OCI-LY7 (cell line): ENCODE results near the gene SUPT20H. TPM values are rescaled to one million over a fixed set of nuclear protein-coding genes. Genes with fewer than 3 reads are reported as not detected.

ENCODE experiments used
- BruUV-seq: library from RNA; stranded (reverse); fragments of 400-500 nt; replicated peaks from 2 replicates; lab custom pipeline; 2021; lab: Mats Ljungman, UMichigan
- CTCF ChIA-PET: fragments of 300-600 bp; sonication (Branson Sonifier 250); formaldehyde crosslinking; loops from one replicate; lab custom pipeline; 2022; ENCODE audit warnings: antibody characterized with exemption; ENCODE audit not compliant: unreplicated experiment; lab: Charles Lee
- POLR2A ChIA-PET: fragments of 300-600 bp; sonication (Branson Sonifier 250); formaldehyde crosslinking; loops from one replicate; lab custom pipeline; 2022; ENCODE audit warnings: antibody characterized with exemption; lab: Charles Lee
- DNase-seq: peaks from one replicate; pipeline ENCODE4 v3.0.0-alpha.2; 2015; ENCODE audit warnings: low spot score
- H2AFZ ChIP-seq: fragments of 200-600 bp; sonication (generic), shearing (Covaris generic); 2 replicates; pipeline ENCODE4 v1.6.1; 2014; ENCODE audit warnings: mild to moderate bottlenecking, antibody characterized with exemption, low read length, moderate library complexity
- H3K27ac ChIP-seq: fragments of 200-600 bp; sonication (generic); 2 replicates; pipeline ENCODE4 v1.5.1; 2014; ENCODE audit warnings: mixed run types, low read depth, mild to moderate bottlenecking, moderate library complexity, low read length, inconsistent platforms; ENCODE audit not compliant: poor library complexity, severe bottlenecking
- H3K36me3 ChIP-seq: fragments of 200-600 bp; sonication (generic); 2 replicates; pipeline ENCODE4 v1.6.1; 2014; ENCODE audit warnings: mild to moderate bottlenecking, antibody characterized with exemption, low read length, moderate library complexity, mixed read lengths; ENCODE audit not compliant: insufficient read depth
- H3K4me1 ChIP-seq: fragments of 200-600 bp; sonication (generic); 2 replicates; pipeline ENCODE4 v1.5.1; 2014; ENCODE audit warnings: mild to moderate bottlenecking, low read length; ENCODE audit not compliant: insufficient read depth, poor library complexity, severe bottlenecking
- H3K4me2 ChIP-seq: fragments of 200-600 bp; sonication (generic); 2 replicates; pipeline ENCODE4 v1.6.1; 2014; ENCODE audit warnings: mild to moderate bottlenecking, low read length
- H3K4me3 ChIP-seq: fragments of 200-600 bp; sonication (generic); 2 replicates; pipeline ENCODE4 v1.5.1; 2014; ENCODE audit warnings: mild to moderate bottlenecking, low read depth, low read length; ENCODE audit not compliant: poor library complexity, severe bottlenecking
- H3K79me2 ChIP-seq: fragments of 200-600 bp; sonication (generic); 2 replicates; pipeline ENCODE4 v1.6.1; 2016; ENCODE audit warnings: low read depth, mild to moderate bottlenecking, low read length, moderate library complexity, mixed read lengths; ENCODE audit not compliant: insufficient read depth
- H3K9me2 ChIP-seq: fragments of 200-600 bp; sonication (generic); 2 replicates; pipeline ENCODE4 v1.6.1; 2016; ENCODE audit warnings: mild to moderate bottlenecking, low read length, mixed read lengths; ENCODE audit not compliant: insufficient read depth
- H3K9me3 ChIP-seq: fragments of 200-600 bp; sonication (generic); 2 replicates; pipeline ENCODE4 v1.6.1; 2014; ENCODE audit warnings: mild to moderate bottlenecking, mixed run types, low read length, mixed read lengths
- H4K20me1 ChIP-seq: fragments of 200-600 bp; sonication (generic); 2 replicates; pipeline ENCODE4 v1.6.1; 2014; ENCODE audit warnings: mild to moderate bottlenecking, antibody characterized with exemption, low read length, moderate library complexity, mixed read lengths; ENCODE audit not compliant: insufficient read depth
- EZH2phosphoT487 ChIP-seq: fragments of 200-600 bp; sonication (generic); IDR thresholded peaks from 2 replicates; pipeline ENCODE4 v1.6.1; 2018; ENCODE audit warnings: low read depth, borderline replicate concordance, mild to moderate bottlenecking, mixed run types, antibody characterized with exemption, low read length, moderate library complexity, mixed read lengths
- intact Hi-C: fragments of 100-400 bp; cut with micrococcal nuclease; formaldehyde crosslinking; loops from one replicate; pipeline ENCODE4 v1.10.0; 2022; ENCODE audit not compliant: unreplicated experiment
- total RNA-seq, 2 experiments: library from RNA; depleted of rRNA in 1 of 2; stranded (reverse); fragments of >200 nt in 1 of 2; shearing (Covaris generic) in 1 of 2; gene quantifications; 2 replicates each; pipeline ENCODE4 v1.2.3, GENCODE V29; 2014 to 2022
- TF ChIP-seq, protein P1 (sequence below): fragments of 200-600 bp; sonication (generic); conservative IDR thresholded peaks from 2 replicates; pipeline ENCODE4 v1.5.1; 2014; ENCODE audit warnings: mild to moderate bottlenecking, antibody characterized with exemption, low read length, moderate library complexity, mixed read lengths

SUPT20H gene
- total RNA-seq, 2 experiments from 2014 or later = 53.0 to 88.3 TPM

DNA sequence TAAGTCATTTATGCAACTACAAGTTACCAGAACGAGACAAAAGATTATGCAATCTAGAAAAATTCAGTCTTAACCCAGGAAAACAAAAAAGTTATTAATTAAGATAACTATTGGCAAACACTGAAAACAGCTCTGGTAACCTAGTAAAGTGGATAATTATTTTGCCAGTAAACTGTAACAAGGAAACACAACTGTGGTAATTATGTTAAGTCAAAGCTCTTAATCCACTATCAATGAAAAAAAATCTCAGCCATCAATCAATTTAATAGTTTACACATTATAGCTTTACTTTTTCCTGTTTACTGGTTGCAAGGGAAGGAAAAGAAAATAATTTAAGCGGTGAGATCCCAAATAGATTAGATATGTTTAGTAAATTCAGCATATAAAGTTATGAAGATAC lies 47.7 kb downstream of the SUPT20H start:
- H3K9me2 ChIP-seq = no peaks in the 10 kb centered on the region
- no peaks in the 10 kb centered on the region for H3K4me1 ChIP-seq
- H3K9me3 ChIP-seq = no peaks in the 10 kb centered on the region
- CTCF ChIA-PET = no interaction called here
- BruUV-seq = no TSS peak
- H2AFZ ChIP-seq = no peak overlapping the region
- H3K36me3 ChIP-seq = peaks cover 97% of the 10 kb centered on the region
- no peak for DNase-seq
- no peak overlapping the region for H3K4me3 ChIP-seq
- intact Hi-C loops = no loop called here
- H3K27ac ChIP-seq = no peak overlapping the region
- 0 out of 2 replicates have a peak, but pooled peaks cover 5% of the 10 kb centered on the region for H4K20me1 ChIP-seq
- no peak for TF ChIP-seq EZH2phosphoT487
- TF ChIP-seq, protein P1, sequence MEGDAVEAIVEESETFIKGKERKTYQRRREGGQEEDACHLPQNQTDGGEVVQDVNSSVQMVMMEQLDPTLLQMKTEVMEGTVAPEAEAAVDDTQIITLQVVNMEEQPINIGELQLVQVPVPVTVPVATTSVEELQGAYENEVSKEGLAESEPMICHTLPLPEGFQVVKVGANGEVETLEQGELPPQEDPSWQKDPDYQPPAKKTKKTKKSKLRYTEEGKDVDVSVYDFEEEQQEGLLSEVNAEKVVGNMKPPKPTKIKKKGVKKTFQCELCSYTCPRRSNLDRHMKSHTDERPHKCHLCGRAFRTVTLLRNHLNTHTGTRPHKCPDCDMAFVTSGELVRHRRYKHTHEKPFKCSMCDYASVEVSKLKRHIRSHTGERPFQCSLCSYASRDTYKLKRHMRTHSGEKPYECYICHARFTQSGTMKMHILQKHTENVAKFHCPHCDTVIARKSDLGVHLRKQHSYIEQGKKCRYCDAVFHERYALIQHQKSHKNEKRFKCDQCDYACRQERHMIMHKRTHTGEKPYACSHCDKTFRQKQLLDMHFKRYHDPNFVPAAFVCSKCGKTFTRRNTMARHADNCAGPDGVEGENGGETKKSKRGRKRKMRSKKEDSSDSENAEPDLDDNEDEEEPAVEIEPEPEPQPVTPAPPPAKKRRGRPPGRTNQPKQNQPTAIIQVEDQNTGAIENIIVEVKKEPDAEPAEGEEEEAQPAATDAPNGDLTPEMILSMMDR = no peak
- H3K4me2 ChIP-seq = no peak overlapping the region
- H3K79me2 ChIP-seq = no peaks in the 10 kb centered on the region
- POLR2A ChIA-PET = interaction anchor here (0.6 to 2.8 kb wide), 3 partner anchors 11 to 20 kb away, joined by 3 to 25 read pairs (median 4); partner anchors contain the start of gene EXOSC8

DNA sequence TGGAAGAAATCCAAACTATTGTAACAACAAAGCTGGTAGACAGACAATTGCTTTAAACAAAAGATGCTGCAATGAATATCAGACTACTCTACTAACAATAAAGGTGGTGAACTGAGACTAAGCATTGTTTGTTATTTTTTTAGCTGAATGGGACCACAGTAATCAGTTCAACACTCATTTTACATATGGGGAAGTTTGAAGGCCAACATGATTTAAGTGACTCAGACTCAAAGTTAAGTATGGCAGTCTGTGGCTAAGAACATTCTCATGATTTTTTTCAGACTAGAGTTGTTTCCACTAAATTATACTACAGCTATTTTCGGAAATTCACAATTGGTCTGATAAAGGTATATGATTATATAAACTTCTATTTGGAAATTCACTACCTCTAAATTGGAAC lies 48.5 kb downstream of the SUPT20H start:
- Histone ChIP-seq H3K79me2 (no peaks in the 10 kb centered on the region), H3K4me2 (no peak overlapping the region), H3K27ac (no peak overlapping the region), H3K4me3 (no peak overlapping the region), H3K9me3 (no peaks in the 10 kb centered on the region), H2AFZ (no peak overlapping the region), H3K36me3 (peaks cover 100% of the 10 kb centered on the region), H4K20me1 (0 out of 2 replicates have a peak, but pooled peaks cover 6% of the 10 kb centered on the region), H3K4me1 (peaks cover 3% of the 10 kb centered on the region), H3K9me2 (no peaks in the 10 kb centered on the region)
- ChIA-PET CTCF (no interaction called here), POLR2A (interaction anchor here (0.6 to 2.8 kb wide), 3 partner anchors 10 to 153 kb away, joined by 3 to 25 read pairs (median 3); partner anchors contain the start of gene EXOSC8)
- no peak for TF ChIP-seq EZH2phosphoT487
- TF ChIP-seq, protein P1 = no peak
- no peak for DNase-seq
- intact Hi-C loops = no loop called here
- BruUV-seq = no TSS peak

DNA sequence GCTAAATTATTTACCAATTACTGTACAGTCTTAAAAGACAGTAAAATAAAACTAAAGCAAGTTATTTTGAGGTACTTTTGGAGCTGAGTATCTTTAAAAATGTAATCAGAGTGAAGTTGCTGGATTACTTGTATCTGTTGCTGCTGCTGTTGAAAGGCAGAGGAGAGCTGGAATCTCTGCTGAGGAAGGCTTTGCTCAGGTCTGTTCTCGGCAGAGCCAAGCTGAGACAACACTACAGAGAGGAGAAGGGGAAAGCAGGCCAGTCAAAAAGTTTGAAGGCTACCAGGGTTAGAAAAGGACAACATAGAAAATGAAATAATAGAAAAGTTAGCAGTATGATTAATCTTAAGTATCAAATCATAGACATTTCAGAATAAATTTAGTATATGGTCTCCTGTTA lies 49.1 kb downstream of the SUPT20H start:
- no peak for TF ChIP-seq EZH2phosphoT487
- TF ChIP-seq, protein P1 = no peak
- no TSS peak for BruUV-seq
- 0 out of 2 replicates have a peak, but pooled peaks cover 6% of the 10 kb centered on the region for H4K20me1 ChIP-seq
- H3K36me3 ChIP-seq = peaks cover 100% of the 10 kb centered on the region
- no peak overlapping the region for H3K4me3 ChIP-seq
- H3K79me2 ChIP-seq = no peaks in the 10 kb centered on the region
- no peak overlapping the region for H2AFZ ChIP-seq
- intact Hi-C loops = no loop called here
- CTCF ChIA-PET = no interaction called here
- no peaks in the 10 kb centered on the region for H3K9me3 ChIP-seq
- no peak overlapping the region for H3K27ac ChIP-seq
- peaks cover 3% of the 10 kb centered on the region for H3K4me1 ChIP-seq
- no peak overlapping the region for H3K4me2 ChIP-seq
- no peak for DNase-seq
- POLR2A ChIA-PET = interaction anchor here (1.0 to 2.8 kb wide), 2 partner anchors 9 to 37 kb away, joined by 3 to 25 read pairs; partner anchors contain the start of gene EXOSC8
- H3K9me2 ChIP-seq = no peaks in the 10 kb centered on the region
